GM12878 (cell line): ENCODE data around the gene H2BK1.

Source experiments
- CHD2 ChIP-seq: IDR thresholded peaks from 2 replicates; pipeline ENCODE4 v1.6.1; 2011; ENCODE audit warnings: low read depth, low read length, improper control_type of control experiment, borderline replicate concordance
- FOS ChIP-seq: IDR thresholded peaks from 3 replicates; pipeline ENCODE4 v1.6.1; 2011; ENCODE audit warnings: borderline replicate concordance; ENCODE audit not compliant: insufficient read length; ENCODE audit errors: extremely low read depth
- FOXK2 ChIP-seq: fragments of 450-650 bp; IDR thresholded peaks from 2 replicates; pipeline ENCODE4 v1.6.1; 2017; ENCODE audit warnings: mild to moderate bottlenecking, moderate library complexity
- IKZF1 ChIP-seq: fragments of 450-650 bp; conservative IDR thresholded peaks from 2 replicates; pipeline ENCODE4 v1.6.1; 2017; ENCODE audit warnings: antibody characterized with exemption, mild to moderate bottlenecking
- MXI1 ChIP-seq: fragments of 150-350 bp; IDR thresholded peaks from 2 replicates; pipeline ENCODE4 v1.6.1; 2011; ENCODE audit warnings: low read depth, mild to moderate bottlenecking, inconsistent platforms, low read length, improper control_type of control experiment
- POLR2A ChIP-seq: IDR thresholded peaks from 2 replicates; pipeline ENCODE4 v1.6.1; 2011; ENCODE audit warnings: low read depth, mild to moderate bottlenecking, low read length
- POLR2AphosphoS5 ChIP-seq: IDR thresholded peaks from 2 replicates; pipeline ENCODE4 v1.6.1; 2011; ENCODE audit warnings: mild to moderate bottlenecking, low read length, inconsistent platforms
- SIN3A ChIP-seq: IDR thresholded peaks from 2 replicates; pipeline ENCODE4 v1.6.1; 2012; ENCODE audit warnings: low read depth, low read length, improper control_type of control experiment
- SMARCA5 ChIP-seq: fragments of 450-650 bp; IDR thresholded peaks from 2 replicates; pipeline ENCODE4 v1.6.1; 2017; ENCODE audit warnings: mild to moderate bottlenecking
- TBL1XR1 ChIP-seq: IDR thresholded peaks from 2 replicates; pipeline ENCODE4 v1.6.1; 2012; ENCODE audit warnings: low read depth, low read length, improper control_type of control experiment
- TF ChIP-seq, protein P1 (sequence below), 3 experiments: IDR thresholded peaks in 2 of 3; conservative IDR thresholded peaks in 1 of 3; 2 replicates each; pipeline ENCODE4 v1.5.1; 2011; ENCODE audit warnings: low read depth in 3 of 3, low read length in 3 of 3, mild to moderate bottlenecking in 3 of 3, control low read depth in 2 of 3, moderate library complexity in 2 of 3, inconsistent platforms in 1 of 3, mixed read lengths in 1 of 3; ENCODE audit not compliant: control insufficient read depth in 2 of 3, insufficient read depth in 1 of 3; ENCODE audit errors: extremely low read depth in 1 of 3
- TF ChIP-seq, protein P2 (sequence below): fragments of 450-650 bp; IDR thresholded peaks from 2 replicates; pipeline ENCODE4 v1.6.1; 2017; ENCODE audit warnings: low read depth, mild to moderate bottlenecking, moderate library complexity

DNA sequence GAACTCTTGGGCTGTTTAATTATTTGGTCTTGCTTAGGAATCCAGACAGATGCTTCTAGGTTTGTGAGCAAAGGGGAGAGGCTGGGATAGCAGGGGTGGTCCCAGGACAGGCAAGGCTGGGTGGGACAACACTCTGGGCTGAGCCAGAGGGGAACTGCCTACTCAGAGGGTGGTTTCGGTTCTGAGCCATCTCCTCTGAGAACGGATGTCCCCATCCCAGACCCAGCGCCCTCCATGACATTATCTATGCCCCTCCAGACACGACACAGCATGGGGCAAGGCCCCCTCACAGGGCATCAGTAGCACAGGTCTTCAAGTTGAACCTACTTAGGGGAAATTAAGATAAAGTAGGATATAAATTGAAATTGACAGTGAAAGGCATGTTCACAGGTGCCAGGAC is 30.3 kb downstream of the H2BK1 start:
- TF ChIP-seq, protein P1, sequence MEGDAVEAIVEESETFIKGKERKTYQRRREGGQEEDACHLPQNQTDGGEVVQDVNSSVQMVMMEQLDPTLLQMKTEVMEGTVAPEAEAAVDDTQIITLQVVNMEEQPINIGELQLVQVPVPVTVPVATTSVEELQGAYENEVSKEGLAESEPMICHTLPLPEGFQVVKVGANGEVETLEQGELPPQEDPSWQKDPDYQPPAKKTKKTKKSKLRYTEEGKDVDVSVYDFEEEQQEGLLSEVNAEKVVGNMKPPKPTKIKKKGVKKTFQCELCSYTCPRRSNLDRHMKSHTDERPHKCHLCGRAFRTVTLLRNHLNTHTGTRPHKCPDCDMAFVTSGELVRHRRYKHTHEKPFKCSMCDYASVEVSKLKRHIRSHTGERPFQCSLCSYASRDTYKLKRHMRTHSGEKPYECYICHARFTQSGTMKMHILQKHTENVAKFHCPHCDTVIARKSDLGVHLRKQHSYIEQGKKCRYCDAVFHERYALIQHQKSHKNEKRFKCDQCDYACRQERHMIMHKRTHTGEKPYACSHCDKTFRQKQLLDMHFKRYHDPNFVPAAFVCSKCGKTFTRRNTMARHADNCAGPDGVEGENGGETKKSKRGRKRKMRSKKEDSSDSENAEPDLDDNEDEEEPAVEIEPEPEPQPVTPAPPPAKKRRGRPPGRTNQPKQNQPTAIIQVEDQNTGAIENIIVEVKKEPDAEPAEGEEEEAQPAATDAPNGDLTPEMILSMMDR (IDR thresholded peaks at IDR 0.05 in 2 of 3, conservative IDR thresholded peaks at IDR 0.05 in 1 of 3; ENCODE audit: control insufficient read depth in 2 of 3, extremely low read depth in 1 of 3, insufficient read depth in 1 of 3, low read depth in 3 of 3, low read length in 3 of 3), result no peak
- no peak for TF ChIP-seq CHD2
- TF ChIP-seq SMARCA5, result no peak
- TF ChIP-seq MXI1, result no peak
- TF ChIP-seq FOXK2, result no peak
- TF ChIP-seq POLR2A, result no peak
- TF ChIP-seq, protein P2, sequence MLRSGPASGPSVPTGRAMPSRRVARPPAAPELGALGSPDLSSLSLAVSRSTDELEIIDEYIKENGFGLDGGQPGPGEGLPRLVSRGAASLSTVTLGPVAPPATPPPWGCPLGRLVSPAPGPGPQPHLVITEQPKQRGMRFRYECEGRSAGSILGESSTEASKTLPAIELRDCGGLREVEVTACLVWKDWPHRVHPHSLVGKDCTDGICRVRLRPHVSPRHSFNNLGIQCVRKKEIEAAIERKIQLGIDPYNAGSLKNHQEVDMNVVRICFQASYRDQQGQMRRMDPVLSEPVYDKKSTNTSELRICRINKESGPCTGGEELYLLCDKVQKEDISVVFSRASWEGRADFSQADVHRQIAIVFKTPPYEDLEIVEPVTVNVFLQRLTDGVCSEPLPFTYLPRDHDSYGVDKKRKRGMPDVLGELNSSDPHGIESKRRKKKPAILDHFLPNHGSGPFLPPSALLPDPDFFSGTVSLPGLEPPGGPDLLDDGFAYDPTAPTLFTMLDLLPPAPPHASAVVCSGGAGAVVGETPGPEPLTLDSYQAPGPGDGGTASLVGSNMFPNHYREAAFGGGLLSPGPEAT, result no peak
- no peak for TF ChIP-seq IKZF1
- TF ChIP-seq TBL1XR1, result no peak
- TF ChIP-seq FOS, result no peak
- TF ChIP-seq POLR2AphosphoS5, result no peak
- TF ChIP-seq SIN3A, result no peak
